ENCODE data around the gene TSSC4.

TSSC4 gene

DNA sequence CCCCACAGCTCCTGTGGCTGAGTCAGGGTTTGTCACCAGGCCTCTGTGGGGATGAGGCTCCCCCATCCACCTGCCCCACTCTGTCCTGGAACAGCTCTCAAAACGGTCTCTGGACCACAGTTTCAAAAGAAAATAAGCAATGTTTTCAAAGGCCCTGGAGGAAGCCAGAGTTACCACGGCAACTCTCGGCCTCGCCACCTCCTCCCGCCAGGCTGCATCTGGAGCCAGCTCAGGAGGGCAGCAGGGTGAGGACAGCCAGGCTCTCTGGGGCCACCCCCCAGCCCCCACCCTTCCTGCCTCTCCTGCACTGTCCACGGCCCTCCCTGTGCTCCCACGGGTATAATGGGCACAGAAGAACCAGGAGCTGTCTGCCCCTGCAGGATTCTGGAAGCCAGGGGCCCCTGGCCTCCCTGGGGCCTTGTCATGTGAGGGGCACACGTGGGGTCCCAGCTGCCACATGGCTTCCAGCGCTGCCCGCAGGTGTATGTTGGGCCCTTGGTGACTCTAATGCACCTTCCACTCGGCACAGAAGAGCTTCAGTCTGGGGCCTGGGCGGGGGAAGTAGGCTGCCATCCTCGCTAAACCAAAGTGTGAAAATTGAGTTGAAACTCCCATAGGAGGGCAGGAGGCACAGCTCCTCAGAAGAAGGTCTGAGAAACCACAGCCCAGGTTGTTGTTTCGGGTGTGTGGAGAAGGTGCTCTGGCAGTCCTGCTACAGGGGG lies 13.1 kb upstream of the TSSC4 start:
- no peak for DNase-seq

DNA sequence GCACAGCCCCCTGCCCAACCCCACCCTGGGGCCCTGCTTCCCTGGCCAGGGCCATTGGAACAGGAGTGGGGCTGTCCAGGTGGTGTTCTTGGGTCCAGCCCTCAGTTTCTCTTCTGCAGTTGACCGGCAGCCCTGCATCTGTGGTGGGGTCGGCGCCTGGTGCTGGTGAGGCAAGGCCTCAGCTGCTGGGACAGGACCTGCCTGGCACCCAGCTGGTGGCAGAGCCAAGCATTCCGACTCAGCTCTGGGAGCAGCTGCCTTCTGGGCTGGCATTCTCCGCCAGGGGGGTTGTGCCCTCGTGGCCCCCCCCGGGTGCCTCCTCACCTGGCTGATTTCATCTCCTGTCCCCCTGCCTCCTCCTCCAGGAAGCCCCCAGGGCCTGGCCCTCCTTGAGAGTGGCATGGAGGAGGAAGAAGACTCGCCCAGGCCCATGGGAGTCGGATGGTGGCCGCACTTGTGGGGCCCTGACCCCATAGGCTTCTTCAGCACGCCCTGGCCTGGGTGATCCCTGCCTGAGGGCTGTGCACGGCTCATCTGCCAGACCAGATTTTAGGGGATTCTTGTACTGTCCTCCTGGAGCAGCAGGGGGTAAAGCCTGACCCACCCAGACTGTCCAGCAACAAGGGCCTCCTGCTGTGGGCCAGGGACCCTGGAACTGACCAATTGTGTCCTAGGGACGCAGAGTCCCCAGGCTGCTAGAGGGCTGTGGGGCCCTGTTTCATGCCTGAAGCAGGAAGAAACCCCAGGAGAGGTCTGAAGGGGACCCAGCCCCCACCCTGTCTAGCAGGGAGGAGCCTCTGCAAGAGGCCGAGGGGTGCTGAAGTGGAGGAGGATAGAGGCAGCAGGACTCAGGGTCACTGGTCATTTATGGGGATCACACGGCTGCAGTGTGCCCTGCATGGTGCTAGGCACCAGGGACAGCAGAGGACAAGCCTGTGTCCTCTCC lies 11.8 kb upstream of the TSSC4 start:
- DNase-seq: no peak

DNA sequence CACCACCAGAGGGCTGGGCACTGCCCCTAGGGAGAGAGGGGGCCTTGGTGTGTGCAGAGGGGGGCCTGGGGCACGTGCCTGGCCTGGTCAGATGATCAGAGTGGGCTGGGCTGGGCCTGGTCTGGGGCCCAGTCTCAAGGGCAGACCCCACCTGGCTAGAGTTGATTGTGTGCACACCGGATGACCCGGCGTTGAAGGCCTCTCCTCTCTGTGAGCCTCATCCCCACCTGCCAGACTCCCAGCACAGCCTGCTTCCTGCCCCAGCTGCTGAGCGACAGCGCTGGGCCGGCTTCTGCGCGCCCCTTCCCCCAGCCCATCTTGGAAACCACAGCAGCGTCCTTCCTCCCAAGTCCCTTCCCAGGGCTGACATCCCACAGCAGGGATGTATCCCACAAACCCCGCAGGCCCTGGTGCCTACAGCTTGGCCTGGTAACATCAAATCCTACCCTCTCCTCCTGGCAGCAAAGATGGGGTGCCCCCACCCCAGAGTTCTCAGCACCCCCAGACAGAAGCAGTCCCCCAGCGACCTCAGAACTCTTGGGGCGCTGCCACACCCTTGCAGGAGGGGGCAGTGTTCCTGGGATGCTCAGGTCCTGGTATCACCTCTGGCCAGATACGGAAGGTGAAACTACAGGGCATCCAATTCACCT lies 11.0 kb upstream of the TSSC4 start:
- no peak for DNase-seq

DNA sequence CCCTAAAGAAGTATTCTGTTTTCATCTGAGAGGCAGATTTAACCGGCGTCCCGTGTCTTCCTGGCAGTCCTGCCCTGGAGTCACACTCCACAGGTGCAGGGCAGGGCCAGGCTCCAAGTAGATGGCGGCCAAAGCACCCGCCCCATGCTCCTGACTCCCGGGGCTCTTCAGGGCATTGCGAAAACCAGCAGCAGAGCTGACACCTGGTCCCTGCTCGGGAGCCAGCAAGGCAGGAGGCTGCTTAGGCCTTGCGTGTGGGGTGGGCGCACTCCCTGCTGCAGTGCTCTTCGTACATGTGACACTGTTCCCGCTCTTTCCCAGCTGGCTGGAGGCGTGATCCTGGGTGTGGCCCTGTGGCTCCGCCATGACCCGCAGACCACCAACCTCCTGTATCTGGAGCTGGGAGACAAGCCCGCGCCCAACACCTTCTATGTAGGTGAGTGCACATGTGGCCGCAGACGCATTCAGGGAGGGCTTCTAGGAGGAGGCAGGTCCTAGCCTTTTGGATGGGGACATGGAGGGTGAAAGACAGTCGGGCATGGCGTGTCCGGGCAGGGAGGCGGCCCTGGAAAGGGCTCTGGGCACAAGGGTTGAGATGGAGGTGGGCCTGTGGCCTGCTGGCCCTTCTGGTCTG lies 10.3 kb upstream of the TSSC4 start:
- DNase-seq: no peak

DNA sequence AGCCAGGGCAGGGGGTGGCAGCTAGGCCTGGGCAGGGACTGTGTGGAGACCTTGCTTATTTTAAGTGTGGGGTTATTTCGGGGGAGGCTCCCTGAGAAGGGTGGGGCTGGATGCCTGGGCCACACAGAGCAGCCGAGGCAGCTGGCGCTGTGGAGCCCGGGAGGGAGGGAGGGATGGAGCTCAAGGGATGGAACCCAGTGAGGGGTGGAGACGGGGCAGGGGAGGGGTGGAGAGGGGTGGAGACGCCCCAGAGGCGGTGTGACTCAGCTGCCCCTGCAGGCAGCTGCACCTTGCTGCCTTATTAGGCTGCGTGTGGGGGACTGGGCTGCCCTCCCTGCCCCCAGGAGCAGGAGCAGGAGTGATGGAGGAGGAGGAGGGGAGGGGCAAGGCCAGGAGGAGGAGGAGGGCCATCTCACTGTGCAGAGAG lies 9.8 kb upstream of the TSSC4 start:
- no peak for DNase-seq

DNA sequence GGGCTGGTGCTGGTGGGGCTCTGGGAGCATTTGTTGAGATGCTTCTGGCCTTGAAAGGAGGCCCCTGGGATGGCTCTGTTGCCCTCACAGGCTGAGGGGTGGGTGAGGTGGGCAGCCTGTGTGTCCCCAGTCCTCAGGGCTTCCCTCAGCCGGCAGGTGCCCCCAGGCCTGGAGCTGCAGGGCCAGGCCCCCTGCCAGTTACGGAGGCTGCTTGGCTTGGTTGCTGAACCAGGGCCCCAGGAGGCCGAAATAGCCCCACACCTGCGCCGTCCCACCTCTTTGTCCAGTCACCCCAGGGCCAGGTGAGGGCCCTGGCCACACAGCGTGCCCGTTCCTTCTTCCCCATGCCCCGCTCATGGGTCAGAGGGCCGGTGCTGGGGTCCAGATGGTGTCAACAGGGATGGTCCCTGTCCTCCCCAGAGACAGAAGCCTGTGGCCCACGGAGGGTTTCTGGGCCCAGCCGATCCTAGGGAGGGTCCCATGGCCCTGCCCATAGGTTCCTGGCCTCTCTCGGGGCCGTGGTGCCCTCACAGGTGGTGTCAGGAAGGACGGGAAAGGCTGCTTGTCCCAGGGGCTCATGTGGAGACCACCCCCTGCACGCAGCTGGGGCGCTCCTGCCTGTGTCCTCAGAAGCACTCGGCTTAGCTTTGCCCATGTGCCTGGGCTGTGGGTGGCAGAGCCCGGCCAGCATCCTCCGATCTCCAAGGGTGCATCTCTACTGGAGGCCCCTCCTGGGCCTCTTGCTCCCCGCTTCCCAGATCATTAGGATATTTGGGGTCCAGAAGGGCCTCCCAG lies 9.2 kb upstream of the TSSC4 start:
- DNase-seq: no peak

DNA sequence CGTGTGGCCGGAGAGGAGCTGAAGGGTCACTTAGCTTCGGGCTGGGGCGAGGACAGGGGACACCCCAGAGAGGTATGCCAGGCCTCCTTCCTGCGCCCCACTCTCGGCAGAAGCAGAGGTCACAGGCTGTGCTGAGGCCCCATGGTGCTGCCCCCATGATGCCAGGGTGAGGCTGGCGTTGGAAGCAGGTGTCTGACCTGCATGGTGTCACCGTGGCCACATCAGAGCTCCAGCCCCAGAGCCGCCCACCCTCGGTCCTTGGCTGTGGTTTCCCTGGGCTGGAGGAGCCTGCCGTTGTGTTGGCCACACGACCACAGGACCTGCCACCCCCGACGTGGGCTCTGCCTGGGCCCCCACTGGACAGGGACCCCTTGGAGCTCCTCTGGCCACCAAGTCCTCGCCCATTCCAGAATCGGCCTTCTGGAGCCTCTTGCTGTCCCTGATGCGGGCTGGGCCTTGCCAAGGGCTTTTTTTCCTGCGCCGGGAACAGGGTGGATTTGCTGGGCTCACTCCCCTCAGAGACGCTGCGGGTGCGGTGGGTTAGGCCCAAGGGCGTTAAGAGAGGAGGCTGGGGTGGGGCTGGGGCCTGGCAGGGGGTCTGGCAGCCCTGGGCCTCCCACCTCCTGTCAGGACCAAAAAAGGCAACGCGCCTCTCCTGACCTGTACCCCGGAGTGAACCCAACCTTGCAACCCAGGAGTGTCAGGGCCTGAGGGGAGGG lies 8.2 kb upstream of the TSSC4 start:
- DNase-seq: no peak

DNA sequence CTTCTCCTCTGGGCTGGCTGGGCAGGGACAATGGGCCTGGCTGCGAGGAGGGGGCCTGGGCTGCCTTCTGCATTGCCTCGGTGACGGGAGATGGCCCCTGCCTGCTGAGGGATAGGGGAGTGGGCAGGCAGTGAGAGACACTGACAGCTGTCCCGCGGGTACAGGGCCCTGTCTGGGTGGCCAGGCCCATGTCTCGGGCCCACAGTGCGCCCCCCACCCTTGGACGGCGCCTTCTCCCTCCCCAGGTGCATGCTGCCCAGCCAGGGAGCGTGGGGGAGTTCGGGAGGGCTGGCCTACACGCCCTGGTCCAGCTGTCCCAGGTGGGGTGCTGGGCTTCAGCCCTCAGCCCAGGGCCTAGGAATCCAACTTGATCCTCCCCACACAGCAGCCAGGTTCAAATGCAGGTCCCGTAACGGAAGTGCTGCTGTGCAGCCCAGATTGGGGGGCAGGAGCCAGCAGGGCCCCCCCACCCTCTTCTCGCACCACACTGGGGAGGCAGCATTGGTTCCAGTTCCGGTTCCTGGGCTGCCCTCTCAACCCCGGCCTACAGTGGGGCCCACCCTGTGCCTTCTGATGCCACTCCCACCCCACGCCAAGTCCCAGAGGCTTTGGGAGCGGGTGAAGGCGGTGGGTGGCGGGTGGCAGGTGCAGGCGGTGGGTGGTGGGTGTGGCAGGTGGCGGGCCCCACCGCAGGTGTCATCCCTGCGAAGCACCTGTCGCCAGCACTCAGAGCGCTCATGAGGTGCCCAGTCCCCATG lies 7.3 kb upstream of the TSSC4 start:
- no peak for DNase-seq

DNA sequence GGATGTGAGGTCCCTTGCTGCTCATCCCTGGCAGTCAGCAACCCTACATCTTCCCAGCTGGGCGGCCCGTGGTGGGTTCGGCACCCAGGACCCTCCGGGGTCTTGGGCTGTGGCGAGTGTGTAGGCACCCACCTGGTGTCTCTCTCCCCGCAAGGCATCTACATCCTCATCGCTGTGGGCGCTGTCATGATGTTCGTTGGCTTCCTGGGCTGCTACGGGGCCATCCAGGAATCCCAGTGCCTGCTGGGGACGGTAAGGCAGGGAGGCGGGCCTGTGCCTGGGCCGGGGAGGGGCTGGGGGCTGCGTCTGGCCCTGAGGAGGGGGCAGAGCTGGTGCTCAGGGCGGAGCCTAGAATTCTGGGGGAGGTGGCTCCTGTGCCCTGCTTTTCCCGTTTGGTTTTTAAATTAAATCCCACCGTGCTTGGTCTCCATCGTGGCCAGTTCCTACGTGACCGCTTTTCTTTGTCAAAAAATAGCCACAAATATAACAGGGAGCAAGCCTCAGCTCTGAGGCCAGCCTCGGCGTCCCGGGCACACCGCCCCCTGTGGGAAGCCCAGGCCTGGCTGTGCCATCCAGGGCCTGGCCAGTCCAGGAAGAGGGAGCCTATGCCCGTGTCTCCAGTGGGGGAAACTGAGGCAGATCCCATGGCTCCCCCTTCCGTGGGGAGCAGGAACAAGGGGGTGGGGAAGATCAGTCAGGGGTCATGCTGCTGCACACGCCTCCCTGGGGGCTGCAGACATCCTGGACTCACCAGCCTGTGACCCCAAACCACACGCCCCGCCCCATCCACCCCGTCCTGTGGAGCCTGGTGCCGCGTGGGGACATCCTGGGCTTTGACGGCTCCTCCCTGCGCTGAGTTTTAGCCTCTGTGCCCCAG lies 6.4 kb upstream of the TSSC4 start:
- no peak for DNase-seq

DNA sequence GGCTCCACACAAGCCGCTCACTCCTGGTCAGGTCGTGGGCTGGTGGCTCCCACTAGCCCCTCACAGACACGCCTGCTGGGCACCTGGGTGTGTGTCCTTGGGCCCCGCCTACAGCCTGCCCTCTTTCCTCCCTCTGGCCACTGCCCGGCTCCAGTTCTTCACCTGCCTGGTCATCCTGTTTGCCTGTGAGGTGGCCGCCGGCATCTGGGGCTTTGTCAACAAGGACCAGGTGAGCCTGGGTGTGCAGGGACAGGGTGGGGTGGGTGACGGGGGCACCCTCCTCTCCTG lies 5.8 kb upstream of the TSSC4 start:
- DNase-seq: no peak

DNA sequence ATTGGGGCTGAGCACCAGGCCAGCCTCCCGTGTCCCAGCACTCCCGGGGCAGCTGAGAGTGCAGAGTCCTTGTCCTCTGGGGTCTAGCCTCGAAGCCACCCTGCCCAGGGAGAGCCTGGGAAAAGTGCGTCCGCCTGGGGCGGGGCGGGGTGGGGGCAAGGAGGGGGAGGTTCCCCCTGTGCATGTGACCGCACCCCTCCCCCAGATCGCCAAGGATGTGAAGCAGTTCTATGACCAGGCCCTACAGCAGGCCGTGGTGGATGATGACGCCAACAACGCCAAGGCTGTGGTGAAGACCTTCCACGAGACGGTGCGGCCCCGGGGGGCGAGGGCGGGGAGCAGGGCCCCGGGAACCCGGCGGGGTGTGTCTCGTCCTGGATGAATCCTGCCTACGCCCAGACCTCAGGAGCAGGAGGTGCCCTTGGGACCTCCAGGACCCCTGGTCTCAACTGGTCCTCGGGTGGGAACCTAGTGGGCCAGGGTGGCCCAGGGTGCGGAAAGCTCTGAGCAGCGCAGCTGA lies 5.3 kb upstream of the TSSC4 start:
- DNase-seq: no peak

DNA sequence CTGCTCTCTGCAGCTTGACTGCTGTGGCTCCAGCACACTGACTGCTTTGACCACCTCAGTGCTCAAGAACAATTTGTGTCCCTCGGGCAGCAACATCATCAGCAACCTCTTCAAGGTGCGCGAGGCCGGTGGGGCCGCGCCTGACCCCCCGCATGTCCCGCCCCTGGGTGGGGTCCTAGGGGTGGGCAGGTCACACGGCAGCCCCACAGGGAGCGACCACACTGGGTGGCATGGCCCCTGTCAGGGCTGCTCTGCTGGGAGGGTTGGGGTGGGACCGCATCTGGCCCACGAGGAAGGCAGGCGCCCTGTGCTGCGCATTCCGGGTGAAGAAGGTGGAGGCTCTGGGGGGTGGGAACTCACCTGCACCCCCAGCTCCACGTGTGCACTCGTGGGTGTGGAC lies 4.7 kb upstream of the TSSC4 start:
- DNase-seq: no peak

DNA sequence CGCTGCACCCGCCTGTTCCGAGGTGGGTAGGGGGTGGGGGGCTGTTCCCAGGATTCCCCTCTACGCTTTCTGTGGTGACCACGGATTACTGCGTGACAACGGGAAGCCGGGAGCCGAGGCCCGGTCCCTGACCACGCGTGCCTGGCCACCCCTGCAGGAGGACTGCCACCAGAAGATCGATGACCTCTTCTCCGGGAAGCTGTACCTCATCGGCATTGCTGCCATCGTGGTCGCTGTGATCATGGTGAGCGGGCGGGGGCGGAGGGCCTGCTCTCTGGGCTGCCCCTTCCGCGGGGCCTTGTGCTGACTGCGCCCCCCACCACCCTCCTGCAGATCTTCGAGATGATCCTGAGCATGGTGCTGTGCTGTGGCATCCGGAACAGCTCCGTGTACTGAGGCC lies 4.1 kb upstream of the TSSC4 start:
- DNase-seq: no peak

DNA sequence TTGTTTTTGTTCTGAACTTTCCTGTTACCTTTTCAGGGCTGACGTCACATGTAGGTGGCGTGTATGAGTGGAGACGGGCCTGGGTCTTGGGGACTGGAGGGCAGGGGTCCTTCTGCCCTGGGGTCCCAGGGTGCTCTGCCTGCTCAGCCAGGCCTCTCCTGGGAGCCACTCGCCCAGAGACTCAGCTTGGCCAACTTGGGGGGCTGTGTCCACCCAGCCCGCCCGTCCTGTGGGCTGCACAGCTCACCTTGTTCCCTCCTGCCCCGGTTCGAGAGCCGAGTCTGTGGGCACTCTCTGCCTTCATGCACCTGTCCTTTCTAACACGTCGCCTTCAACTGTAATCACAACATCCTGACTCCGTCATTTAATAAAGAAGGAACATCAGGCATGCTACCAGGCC lies 3.5 kb upstream of the TSSC4 start:
- no peak for DNase-seq

DNA sequence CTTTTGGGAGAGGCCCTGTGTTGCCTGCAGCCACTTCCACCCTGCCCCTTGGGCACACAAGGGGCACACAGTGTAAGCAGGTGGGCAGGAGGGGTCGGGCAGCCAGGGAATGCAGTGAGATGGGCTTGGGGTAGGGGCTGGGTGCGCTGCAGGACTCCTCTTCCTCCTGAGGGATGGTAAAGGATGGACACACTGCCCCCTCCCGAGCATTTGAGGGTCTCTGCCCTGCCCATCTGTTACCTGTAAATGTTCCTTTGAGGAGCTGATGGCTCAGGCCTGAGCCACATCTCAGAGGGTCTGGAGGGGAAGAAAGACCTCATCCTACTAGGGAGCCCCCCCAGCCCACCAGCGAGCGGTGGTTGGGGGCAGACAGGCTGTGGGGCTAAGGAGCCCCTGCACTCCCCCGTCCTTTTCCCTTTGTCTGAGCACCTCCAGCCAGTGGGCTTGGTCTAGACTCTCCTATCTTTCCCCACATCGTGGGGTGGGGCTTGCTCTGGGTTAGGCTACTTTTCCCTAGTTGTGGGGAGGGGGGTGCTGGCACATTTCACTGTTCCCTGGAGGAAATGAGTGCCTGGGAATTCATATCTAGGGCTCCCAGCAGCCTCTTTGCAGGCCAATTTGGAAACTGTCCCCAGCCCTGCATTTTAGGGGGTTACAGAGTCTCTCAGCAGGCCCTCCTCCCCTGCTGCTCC lies 1.7 kb upstream of the TSSC4 start:
- DNase-seq: no peak

DNA sequence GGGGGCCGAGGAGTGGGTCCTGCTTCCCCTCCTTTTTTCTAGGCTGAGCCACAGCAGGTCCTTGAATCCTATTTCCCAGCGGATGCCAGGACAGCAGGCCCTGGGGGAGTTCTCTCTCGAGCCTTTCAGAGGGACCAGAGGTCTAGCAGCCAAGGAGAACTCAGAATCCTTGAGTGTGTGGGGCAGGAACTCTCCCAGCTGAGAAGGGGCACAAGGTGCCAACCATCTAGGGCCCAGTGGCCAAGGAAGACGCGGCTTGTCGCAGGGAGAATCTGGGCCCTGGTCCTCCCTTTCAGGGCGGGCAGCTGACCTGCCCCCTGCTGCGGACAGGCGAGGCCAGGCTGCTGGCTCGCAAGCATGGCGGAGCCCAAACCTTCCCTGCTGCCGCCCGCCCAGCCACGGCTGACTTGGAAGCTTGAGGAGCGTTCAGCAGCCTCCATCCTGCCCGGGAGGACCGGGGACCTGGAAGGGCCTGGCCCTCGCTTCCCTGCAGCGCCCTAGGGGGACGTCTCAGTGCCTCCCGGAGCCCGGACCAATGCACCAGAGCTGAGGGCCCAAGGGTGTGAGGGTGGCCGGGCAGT lies 972 bp upstream of the TSSC4 start:
- no peak for DNase-seq

DNA sequence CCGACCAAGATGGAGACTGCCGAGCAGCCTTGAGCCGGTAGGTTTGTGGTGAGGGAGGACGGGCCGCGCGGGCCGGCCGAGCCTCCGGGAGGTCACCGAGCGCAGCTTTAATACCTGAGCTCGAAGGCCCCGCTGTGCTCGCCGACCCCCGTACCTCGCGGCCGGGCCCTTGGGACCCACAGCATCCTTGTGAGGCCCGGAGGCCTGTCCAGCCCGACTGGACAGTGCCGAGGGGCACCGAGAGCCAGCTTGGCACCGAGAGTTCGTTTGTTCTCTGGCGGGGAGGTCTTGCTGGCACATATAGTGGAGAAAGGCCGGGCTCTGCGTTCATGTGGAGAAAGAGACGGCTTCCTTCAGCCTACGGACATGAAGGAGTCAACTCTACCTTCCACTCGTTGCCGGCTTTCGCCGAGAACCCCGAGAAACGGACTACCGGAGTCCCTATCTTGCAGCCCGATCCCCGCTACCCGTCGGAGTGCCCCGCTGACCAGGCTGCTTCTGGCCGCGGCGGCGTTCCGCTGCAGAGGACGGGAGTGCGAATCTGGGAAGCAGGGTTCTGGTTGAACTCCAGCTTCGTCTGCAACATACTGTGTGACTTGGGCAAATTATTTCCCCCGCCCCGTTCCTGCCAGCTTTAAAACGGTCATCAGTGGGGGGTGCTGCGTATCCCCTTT lies 349 bp downstream of the TSSC4 start:
- DNase-seq: no peak

DNA sequence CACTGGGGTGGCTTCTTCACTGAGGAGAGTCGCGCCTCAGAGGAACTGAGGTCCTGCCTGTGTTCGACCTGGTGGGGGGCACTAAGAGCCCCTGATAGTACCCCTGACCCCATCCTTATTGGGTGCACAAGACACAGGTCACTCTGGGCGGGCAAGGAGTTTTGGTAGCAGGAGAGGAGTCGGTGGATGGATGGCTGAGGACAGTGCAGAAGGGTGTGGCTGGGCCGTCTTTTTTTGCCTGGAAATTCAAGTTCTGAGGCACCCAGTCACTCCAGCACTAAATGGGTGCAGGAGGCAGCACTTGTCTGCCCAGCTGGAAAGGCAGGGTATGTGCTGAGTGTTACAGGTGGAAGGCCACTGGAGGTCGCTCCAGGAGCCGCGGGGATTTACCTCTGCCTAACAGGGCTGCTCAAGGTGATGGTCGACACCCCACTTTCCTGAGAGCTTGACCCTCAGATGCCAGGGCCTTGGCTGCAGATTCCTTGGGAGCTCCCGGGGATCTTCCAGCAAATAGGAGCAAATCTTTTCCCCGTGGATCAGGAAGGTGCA lies 960 bp downstream of the TSSC4 start:
- DNase-seq: no peak

Data from NCI-H187 treated with DMSO at 0.1 percent for 48 hours (cell line).